ENCODE results near the gene GPHN.
"Not testable (repeated sequence)": the region's sequence is repeated elsewhere in the genome, so short reads cannot be mapped to it uniquely, and the experiment has no call there.

The GPHN gene

DNA sequence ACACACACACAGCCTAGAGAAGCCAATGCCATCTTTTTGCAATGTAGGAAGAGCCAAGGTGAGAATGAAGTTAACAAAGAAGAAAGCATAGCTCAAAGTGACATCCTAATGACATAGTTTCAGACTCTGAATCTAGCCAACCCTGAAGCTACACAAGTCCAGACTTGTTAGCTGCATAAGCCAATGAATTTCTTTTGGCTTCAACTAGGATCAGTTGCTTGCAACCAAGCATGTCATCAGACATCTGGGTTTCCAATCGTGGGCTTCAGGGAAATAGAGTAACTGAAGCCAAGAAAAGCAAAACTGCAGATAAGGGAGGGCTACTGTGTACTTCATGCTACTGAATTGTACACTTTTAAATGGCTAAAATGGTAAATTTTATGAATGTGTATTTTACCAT lies 4.4 kb upstream of the GPHN start:
- DNase-seq, result no peak

DNA sequence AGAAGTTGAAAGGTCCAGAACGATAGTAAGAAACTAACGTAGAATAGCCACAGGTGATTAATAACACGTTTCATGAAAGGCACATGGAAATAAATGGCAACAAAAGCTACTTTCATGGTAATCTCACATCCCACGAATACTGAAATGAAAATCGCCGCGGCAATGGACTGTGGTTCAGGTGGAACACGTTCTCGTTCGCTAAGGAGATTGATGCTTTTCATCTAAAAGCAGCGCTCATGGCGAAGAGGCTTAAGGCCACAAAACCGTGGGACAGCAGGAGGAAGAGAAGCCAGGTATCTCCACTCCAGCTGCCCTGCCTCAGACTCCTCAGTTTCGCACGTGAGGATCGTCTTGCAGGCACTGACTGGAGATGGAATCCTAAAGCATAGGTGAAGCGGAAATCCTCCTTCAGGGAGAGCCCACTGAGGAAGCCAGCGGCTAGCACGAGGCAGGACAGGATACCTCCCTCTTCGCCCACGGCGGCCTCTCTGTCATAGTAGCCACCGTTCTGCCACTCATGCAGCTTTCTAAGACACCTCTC lies 696 bp upstream of the GPHN start:
- no peak for DNase-seq

DNA sequence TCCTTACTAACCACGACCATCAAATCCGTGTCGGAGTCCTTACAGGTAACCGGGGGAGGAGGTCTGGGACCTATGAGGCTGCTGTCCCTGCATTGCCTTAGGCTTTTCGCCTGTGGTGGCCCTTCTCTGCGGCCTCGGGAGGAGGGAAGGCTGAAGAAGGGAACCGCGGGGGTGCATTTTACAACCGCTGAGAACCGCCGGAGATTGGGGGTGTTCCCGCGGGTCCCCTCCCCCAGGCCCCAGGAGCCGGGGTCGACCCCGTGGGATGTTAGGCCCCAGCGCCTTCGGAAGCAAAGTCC lies 549 bp downstream of the GPHN start:
- no peak for DNase-seq

DNA sequence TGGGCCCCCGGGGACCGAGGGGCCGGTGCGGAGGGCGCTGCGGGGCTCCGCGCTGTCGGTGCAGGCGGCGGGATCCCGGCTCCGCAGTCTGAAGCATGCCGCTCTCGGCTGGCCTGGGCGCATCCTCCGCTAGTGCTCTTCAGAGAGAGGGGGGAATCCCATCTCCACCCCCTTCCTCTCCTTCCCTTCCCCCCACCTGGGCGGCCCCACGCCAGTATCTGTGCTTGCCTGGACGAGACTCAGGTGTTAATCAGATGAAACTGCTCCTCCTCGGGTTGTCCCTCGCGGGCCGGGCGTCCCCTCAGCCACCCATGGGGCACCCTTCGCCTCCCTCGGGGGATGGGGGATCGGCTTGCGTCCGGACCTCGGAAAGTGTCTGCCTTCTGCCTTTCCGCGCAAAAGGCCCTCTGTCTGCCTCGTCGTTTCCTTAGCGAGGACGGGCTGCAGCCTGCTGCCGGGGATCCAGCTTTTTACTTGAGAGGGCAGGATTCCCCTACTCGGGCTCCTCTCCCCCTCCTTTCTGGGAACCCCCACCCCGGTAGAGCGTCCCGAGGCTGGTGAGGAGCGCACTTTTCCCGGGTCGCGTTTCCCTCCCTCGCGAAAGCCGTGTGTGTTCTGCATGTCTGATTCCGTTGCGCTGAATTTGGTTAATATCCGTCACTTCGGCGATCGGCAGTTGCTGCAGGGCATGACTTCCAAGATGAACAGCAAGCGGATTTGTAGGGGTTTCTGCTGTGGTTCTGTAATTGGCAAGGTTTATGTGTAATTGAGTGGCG lies 1.1 kb downstream of the GPHN start:
- peak; percentile 53 for DNase-seq

DNA sequence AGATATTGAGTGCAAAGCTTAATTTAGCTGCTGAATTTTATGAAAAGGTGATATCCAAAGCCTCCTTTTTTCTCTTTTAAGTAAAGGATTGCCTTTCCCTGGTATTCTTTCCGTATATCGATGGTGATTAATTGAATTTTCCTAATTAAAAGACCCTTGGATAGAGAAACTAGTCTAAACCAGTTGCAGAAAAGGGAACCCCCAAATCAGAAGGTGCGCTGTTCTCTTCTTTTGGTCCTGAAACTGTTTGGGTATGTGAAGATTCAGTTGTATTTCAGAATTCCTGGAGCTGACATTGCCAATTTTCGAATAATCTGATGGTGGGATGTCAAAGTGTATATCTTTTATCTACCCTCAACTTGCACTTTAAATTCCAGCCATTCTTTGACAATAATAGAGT lies 1.9 kb downstream of the GPHN start:
- no peak for DNase-seq

DNA sequence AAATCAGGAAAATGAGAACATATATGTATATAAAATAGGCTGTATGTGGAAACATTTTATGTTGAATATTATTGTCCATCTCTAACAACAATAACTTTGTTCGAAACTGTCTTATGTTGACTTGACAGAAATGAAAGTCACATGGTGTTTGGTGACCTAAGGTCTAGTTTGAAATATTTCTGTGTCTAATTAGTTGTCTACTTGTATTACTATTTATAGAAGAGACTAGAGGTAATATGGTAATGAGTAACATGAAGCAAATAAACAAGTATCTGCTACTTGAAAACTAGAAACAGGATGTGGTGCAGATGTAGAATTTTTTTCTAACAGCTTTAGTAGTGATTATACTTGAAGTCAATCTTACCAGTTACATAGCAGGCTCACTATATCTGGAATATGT lies 3.9 kb downstream of the GPHN start:
- peak; percentile 14 for DNase-seq

DNA sequence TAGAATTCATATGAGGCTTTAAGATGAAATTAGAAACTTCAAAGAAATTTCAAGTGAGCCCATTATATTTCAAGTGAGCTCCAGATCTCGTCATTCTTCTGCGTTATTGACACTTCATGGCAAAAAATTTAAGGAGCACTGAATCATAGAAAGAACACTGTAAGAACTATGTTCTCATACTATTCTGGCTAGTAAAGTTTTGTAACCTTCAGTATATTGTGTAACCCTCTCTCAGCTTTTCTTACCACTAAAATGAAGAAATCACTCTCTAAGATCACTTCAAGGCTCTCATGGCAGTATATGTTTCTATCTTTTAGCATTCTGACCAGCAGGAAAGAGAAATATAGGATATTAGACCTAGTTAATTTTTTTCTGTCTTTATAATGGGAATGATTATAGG lies 6.3 kb downstream of the GPHN start:
- DNase-seq, result no peak

DNA sequence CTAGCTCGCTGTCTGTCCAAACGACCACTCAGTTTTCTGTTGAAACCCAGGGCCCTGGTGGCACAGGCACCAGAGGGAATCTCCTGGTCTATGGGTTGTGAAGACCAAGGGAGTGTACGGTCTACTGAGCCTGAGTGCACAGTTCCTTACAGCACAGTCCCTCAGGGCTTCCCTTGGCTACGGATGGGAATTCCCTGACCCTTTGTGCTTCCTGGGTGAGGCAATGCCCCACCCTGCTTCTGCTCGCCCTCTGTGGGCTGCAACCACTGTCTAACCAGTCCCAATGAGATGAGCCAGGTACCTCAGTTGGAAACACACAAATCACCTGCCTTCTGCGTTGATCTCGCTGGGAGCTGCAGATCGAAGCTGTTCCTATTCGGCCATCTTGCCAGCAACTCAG lies 22.6 kb downstream of the GPHN start:
- DNase-seq, result no peak

DNA sequence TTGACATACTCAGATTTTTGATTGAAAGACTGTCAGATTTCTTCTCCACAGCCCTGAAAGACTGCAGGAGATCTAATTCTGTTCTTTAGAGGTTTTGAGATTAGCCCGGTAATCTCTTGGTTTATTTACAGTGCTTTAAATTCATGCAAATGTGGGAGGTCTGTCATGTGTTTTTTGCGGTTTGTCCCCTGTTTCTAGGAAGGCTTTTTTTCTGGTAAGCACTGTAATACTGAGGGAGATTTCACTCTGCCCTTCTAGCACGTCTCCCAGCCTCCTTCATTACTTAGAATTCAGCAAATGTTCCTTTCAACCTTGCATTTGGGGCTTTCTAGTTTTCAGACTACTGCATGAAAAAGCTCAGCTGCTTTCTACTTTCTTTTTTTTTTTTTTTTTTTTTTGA lies 31.1 kb downstream of the GPHN start:
- DNase-seq, result peak; percentile 10

DNA sequence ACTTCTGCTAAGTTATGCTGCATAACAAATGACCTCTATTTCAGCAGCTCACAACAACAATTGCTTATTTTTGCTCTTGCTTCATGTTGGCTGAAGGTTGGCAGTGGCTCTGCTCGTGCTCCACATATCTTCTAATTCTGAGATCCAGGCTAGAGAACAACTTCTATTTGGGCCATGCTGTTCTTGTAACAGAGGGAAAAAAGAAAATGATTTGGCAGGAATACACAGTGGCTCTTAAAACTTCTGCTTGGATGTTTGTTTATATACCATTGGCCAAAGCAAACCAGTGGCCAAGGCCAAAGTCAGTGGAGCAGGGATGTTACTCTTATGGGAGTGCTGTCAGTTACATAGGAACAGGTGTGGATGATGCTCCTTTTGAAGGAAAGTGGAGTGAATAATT lies 32.1 kb downstream of the GPHN start:
- DNase-seq, result no peak

DNA sequence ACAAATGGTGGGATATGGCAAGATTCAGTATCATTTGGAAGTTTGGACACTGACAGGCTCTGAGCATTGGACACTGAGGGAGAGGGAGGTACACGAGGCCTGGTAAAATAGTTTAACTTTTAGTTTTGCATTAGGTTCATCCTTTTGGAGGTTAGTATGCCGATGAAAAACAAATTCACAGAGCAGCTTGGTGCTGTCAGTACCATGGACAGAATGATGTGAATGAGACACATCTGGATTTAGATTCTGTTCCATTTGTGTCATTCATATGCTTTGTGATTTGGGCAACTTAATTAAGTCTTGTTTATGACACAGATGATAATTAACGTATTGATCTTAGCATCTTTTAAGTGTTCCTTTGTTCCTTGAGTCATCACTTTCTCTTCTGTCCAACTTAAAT lies 33.7 kb downstream of the GPHN start:
- DNase-seq, result no peak

DNA sequence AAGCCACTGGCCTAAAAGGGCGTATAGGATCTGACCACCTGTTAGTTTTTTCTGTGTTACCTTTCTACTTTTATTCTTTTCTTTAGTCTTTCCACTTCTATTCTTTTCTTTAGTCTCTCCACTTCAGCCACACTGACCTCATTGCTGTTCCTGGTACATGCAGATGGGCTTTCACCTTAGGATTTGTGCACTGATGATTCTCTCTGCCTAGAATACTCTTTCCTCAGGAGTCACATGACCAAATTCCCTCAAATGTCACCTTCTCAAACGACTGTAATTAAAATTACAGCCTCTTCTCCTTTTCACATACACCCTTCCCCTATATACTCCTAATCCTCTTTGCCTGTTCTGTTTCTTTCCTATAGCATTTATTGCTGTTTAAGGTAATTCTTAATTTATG lies 36.0 kb downstream of the GPHN start:
- no peak for DNase-seq

DNA sequence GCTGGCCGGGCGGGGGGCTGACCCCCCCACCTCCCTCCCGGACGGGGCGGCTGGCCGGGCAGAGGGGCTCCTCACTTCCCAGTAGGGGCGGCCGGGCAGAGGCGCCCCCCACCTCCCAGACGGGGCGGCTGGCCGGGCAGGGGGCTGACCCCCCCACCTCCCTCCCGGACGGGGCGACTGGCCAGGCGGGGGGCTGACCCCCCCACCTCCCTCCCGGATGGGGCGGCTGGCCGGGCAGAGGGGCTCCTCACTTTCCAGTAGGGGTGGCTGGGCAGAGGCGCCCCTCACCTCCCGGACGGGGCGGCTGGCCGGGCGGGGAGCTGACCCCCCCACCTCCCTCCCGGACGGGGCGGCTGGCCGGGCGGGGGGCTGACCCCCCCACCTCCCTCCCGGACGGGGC lies 37.2 kb downstream of the GPHN start:
- not testable (repeated sequence) for DNase-seq

DNA sequence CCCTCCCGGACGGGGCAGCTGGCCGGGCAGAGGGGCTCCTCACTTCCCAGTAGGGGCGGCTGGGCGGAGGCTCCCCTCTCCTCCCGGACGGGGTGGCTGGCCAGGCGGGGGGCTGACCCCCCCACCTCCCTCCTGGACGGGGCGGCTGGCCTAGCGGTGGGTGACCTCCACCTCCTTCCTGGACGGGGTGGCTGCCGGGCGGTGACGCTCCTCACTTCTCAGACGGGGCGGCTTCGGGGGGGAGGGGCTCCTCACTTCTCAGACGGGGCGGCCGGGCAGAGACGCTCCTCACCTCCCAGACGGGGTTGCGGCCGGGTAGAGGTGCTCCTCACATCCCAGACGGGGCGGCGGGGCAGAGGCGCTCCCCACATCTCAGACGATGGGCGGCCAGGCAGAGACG lies 37.8 kb downstream of the GPHN start:
- DNase-seq, result not testable (repeated sequence)

DNA sequence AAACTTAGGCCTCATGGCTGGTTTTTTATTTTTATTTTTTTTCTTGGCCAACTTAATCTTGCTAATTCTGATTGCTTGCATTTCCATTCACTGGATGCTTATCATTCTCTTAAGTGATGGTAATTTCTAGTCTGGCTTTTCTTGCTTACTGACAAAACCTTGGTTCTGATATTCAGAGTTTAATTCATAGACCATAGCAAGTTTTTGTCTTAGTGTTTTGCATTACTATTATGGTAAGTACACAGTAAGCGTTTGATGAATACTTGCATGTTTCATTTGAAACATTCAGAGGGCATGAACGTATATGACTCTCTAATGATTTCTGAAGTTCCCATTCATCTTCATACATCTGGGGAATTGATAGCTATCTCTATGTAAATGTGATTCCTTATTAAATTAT lies 55.8 kb downstream of the GPHN start:
- no peak for DNase-seq

DNA sequence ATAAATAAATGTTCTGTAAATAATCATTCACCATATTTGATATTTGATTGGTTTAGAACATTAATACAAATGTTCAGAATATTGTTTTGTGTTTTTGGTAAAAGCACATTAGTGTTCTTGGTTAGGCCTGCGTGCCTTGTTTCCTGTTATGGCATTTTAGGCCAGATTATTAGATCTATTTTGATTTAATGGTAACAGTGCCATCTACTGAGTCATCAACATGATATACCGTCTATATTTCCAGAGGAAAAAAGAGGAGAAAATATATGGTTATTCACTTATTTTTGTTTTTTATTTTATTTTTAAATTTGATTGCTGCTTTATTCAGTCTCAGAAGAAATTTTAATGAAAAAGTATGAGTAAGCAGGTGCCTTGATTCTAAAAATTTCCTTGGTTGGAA lies 60.3 kb downstream of the GPHN start:
- no peak for DNase-seq

DNA sequence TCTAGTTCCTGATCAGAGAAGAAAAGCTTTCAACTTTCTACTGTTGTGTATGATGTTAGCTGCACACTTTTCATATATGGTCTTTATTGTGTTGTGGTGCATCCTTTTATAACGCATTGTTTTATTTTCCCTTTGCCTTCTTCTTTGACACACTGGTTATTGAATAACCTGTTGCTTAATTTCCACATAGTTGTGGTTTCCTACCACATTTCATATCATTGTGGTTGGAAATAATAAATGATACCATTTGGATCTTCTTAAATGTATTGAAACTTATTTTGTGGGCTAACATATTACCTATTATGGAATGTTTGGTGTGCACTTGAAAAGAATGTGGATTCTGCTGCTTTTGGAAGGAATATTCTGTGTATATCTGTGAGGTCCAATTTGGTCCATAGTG lies 64.9 kb downstream of the GPHN start:
- DNase-seq, result no peak

DNA sequence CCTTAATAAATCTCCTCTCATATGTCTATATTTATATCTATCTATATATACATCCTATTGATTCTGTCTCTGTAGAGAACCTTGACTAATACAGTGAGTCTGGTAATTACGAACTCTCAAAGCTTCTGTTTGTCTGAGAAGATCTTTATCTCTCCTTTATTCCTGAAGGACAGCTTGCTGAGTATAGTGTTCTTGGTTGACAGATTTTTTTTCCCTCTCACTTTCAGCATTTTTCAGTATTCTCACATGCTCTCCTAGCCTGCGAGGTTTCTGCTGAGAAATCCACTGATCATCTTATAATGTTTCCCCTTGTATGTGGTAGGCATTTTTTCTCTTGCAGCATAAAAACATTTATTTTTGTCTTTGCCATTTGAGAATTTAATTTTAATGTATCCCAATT lies 67.1 kb downstream of the GPHN start:
- DNase-seq, result no peak

DNA sequence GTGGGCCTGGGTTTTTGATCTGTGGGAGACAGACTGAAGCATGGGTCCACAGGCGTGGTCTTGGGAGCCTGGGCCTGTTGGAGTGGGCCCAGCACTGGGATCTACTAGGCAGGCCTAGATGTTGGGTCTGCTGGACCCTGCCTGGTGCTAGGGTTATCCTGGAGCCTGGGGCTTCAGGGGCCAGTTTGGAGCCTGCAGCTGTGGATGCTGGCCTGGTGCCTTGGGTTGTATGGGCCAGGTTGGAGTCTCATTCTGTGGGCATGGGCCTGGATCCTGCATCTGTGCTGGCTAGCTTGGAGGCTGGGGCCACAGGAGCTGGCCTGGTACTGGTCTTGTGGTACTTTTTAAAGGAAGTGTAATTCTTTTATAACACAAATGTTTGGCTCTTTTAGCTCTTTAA lies 68.0 kb downstream of the GPHN start:
- DNase-seq, result no peak

DNA sequence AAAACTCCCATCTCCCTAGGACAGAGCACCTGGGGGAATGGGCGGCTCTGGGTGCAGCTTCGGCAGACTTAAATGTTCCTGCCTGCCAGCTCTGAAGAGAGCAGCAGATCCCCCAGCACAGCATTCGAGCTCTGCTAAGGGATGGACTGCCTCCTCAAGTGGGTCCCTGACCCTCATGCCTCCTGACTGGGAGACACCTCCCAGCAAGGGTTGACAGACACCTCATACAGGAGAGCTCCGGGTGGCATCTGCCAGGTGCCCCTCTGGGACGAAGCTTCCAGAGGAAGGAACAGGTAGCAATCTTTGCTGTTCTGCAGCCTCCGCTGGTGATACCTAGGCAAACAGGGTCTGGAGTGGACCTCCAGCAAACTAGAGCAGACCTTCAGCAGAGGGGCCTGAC lies 79.8 kb downstream of the GPHN start:
- not testable (repeated sequence) for DNase-seq

DNA sequence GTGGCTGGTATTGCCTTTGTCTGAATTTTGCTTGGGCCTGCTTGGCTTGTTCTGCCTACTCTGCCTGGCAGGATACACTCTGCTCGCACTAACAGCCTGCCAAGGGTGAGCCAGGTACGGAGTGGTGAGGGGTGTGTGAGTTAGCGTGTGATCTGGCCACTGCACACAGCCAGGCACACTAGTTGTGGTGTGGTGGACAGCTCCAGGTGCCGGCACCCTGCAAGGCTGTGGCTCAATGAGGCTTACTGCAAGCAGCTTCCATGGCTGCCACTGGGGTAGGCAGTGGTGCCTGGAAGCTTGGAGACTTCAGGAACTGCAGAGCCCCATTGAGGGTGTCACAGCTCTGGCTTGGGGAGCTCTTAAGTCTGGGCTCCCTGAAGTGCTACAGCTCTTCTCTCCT lies 87.4 kb downstream of the GPHN start:
- no peak for DNase-seq

DNA sequence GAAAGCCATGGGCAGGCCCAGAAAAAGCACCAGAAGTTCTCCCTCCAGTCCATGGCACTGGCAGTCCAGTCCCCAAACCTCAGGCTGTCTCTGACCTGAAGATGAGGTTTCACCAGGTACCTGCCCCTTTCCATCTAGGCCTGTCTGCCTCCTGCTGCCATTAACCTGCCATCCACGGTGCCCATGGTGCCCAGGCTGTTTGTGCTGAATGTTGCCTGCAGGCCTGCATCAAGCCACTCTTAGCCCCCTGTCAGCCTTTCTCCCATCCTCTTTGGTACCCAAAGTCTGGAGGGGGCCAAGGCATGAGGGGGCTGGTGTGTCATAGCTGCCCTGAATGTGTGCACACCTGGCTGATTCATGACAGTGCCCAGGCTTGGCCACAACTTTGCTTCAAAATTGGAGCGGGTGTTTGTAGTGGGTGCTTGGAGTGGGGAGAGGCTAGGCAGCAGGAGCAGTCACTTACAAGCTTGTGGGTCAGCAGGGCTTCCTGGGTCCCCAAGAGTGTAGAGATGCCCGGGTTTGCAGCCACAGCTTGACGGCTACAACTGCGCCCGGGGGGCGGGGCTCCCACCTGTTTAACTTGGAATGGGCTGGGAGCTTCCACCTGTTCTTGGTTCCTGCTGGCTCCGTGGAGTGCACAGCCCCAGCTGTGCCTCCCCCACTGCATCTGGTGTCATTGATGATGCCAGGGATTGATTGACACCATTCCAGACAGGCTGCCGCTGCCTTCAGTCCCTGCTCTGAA lies 88.5 kb downstream of the GPHN start:
- no peak for DNase-seq

DNA sequence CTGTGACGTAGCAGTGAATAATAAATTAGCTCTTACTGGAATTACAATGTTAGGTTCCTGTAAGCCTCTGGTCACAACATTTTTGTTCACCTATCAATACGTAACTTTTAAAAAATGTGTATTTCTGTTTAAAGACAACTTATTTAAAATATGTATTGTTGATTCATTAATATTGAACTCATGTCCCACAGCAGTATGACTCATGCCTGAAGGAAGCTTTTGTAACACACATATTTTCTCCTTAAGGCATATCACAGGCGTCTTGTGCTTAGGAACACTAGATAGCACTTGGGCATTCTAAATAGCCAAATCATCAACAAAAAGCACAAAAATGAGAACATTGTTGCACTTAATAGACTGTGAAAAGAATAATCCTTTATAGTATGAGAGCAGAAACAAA lies 92.5 kb downstream of the GPHN start:
- DNase-seq, result no peak

DNA sequence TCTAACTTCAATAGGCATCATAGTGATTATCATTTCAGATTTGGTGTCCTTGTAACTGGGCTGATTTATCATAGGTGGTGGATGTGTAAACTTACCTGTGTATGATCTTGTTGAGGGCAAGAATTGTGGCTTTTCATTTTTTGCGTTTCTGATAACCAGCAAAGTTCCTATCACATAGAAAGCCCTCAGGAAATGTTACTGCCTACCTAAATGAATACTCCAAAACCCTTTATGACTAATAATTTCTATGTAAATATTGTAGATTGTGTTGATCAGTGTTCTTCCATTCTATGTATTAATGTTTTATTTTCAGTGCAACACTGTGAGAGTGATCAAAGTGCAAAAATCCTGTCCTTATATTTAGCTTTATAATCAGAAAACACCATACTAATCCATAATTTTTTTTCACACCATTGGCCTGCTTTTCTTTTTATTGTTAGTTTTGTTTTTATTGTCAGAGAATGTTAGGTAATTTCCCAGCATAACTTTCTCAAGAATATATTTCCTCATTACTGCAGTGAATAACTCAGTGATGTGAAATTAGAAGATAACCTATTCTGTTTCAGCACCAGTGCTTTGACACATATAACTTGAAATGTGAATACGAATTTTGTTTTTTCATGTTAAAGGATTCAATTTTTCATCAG lies 94.1 kb downstream of the GPHN start:
- DNase-seq, result no peak
